DMS79 (cell line): ENCODE data around the gene NUP93.

Source experiments
- DNase-seq: peaks from one replicate; lab custom pipeline; 2025; lab: John Stamatoyannopoulos, UW

The NUP93 gene

DNA sequence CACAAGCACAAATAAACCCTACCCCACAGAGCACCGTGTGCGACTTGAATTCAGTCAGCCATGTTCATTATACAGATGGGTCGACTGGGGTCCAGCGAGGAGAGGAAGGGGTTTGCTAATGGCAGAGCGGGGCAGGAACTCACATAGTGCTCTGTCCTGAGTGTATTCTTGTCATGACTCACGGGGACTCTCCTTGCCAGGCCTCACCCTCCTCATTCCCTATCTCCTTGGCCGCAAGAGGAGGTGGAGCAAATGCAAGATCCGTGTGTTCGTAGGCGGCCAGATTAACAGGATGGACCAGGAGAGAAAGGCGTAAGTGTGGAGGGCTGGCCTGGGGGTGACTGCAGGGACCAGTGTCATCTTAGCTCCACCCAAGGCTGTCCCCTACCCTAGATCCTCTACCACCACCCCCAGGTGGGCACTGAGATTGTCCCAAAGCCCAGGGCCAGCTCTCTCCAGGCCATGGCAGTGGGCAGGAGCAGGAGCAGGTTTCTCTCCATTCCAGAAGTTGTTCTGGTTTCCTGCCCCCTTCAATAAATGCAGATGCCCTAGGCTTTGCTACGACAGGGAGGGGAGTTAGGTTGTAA, 164.5 kb downstream of the NUP93 start:
- DNase-seq = no peak

DNA sequence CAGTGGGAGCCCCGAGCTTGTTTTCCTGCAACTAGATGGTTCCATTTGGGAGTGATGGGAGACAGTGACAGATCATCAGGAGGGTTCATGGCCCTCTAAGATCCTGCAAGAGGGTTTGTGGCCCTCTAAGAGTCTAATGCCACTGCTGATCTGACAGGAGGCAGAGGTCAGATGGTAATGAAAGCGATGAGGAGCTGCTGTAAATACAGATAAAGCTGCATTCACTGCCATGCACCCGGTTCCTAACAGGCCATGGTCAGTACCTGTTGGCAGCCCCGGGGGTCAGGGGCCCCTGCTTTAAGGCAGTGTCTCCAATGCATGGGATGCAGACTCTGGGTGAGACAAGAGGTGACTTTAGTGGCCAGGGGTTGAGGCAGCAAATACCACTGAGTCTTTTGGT, 165.9 kb downstream of the NUP93 start:
- DNase-seq = no peak

DNA sequence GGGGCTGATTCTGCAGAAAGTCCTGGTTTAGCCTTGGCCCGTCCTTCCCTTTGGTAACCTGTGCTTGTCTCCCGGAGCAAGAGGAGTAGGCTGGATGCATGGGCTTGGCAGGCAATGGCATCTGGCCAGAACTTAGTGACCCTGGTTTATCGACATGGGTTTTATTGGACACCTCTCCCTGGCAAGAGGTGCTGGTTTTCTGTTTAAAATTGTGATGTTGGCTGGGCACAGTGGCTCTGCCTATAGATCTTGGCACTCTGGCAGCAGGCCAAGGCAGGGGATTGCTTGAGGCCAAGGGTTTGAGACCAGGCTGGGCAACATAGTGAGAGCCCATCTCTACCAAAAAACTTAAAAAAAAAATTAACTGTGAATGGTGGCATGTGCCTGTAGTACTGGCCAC, 166.3 kb downstream of the NUP93 start:
- no peak for DNase-seq

DNA sequence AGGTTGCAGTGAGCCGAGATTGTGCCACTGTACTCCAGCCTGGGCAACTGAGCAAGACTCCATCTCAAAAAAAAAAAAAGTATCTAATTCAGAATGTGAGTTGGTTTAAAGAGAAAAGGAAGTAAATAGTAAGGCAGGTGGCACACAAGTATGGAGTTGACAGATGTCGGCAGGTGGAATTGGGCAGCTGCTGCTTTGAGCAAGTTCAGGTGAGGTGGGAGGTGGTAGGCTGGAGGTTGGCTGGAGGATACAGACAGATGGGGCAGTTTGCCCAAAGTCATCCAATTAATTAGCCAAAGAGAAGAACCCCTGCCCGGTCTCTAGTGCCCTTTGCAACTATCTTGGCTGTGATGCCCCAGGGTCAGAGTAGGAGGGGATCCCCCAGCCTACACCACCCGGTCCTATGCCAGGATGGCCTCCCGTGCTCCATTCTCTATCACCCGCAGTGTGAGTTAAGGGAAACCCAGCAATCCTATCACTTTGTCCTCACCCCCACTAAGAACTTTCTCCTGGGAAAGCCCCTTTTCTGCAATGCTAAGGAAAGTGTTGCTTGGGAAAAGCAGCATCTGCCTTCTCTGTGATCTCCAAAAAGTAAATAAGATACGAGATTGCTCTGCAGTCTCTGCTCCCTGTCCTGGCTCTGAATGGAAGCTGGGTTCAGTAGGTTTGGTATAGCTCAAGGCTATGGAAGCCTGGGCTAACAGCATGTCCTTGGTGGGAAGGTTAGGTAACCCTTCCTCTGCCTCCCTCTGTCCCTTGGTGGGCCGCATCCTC, 167.3 kb downstream of the NUP93 start:
- DNase-seq = no peak

DNA sequence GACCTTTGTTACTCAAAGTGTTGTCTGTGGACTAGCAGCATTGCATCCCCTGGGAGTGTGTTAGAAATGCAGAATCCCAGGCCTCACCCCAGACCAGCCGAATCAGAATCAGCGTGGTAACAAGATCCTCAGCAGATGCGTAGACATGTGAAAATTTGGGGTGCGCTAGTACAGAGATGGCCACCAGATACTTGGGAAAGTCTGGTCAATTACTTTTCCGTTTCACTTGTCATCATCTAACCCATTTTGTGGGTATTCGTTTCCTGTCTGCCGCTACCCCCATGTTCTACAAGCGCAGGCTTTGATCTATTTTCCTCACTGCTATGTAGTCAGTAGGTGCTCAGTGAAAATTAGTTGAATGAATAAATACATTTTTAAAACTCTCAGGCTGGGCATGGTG, 168.9 kb downstream of the NUP93 start:
- no peak for DNase-seq
